ELR (cell line): ENCODE results near the gene PARD3B.

Source experiments
- DNase-seq: peaks from one replicate; pipeline ENCODE4 v3.0.0-alpha.2; 2015; ENCODE audit warnings: low read depth

The PARD3B gene

DNA sequence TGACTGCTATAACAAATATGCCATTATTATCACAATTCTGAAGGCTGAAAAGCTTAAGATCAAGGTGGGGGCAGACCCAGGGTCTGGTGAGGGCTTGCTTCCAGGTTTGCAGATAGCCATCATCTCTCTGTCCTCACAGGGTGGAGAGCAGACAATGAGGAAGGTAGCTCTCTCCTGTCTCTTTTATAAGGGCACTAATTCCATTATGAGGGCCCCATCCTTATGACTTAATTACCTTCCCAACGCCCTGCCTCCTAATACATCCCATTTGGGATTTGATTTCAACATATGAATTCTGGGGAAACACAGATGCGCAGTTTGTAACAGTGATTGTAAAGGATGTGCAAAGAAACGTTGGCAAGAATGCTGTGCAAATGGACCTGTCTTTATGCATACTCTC is 44.8 kb downstream of the PARD3B start:
- DNase-seq: no peak

DNA sequence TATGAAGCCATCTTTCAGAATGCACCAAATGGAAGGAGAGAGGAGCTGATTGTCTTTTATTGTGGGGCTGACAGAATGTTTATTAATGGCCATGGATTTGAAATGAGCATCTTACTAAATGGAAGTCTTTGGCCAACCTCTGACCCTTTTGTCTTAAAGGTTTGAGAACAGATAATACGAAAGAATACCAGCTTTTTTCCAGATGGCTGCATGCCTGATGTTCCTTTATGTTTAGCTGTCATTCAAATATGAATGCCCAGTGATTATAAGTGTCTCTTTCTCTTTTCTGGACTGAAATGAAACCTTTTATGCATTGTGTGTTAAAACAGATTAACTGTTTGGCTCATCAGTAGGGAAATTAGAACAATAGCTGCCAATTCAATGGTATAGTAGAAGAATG is 46.0 kb downstream of the PARD3B start:
- no peak for DNase-seq

DNA sequence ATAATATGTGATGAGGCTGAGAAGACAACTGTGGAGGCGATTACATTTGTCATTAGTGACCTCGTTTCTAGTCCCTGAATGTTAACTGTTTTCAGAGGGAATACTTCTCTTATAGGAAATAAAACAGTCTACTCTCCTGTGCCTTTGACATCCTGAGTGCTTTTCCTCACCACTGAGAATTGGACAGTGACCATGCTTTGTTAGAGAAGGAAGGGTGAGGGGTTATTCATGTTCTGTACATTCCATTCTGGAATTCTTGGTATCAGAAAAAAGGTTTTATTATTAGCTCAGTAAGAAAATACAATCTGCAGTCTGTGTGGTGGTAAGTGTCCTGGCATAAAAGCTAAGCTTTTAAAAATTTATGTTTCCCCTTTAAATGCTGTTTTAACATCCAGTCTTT is 58.8 kb downstream of the PARD3B start:
- DNase-seq: no peak

DNA sequence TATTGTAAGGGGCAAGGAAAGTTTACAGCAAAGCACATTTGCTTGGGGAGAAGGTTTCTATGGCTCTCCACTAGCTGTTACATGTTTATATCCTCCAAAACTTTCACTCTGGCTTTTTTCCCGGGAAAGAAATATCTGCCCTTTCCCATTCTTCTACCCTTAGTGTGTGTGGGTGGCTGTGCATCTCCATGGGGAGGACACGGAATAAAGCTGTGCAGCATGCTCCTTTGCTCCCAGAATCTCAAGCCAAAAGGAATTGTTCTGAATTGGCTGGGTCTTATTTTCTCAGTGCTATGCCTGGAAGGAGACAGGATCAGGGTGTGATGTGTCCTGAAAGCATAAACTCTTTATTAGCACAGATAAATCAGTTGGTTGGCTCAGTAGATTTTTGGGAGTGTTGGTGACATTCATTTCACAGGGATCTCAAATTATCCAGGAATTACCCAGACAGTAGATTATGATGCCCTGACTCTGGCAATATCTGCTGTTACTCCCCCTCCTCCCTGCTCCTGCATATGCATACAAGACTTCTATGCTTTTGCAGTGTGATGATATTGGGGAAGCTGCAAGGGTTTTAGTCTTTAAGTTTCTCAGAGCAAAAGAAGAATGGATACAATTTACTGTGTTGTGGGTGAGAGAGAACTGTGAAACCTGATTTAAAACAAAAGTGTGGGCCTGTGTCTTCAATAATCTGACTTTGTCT is 63.1 kb downstream of the PARD3B start:
- DNase-seq: no peak

DNA sequence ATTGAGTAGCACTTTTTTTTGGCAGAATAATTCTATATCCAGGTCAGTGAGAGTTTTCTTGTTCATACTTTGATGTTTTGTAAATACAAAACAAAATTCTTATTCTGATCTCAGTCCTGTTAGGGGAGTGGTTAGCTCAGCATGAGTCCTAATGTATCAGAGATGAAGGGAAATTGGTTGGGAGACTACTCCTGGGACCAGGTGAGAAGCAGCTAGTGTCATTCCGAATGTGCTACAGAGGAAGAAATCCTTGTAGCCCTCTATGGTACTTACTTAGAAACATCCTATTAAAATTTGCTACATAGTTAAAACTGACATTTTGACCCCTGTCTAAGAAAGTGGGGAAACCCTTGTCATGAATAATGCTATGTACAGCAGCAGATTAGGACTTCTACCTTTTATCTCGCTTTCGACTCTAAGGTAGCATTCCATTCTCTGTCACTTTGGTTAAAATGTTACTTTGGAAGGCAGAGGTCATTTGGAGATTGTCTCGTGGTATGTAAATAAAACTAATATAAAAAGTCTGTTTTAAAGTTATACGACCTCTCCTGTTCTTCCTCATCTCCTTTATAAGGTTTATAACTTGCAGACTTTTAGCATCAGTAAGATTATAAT is 65.8 kb downstream of the PARD3B start:
- no peak for DNase-seq

DNA sequence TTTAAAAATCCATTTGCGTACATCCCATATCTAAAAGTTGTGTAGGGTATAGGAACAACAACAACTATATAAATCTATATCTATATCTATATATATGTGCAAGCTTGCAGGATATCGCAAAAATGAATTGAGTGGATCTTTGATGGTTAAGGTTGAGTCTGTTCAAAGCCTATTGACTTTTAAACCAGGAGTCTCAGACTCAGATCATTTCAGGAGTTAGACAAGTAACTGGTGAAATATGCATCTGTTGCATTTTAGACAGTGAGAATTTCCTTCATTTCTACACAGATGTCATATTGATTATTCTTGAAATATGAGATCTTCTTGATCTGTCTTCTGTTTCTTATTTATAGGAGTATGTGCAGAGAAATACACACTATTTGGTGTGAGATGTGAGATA is 66.5 kb downstream of the PARD3B start:
- no peak for DNase-seq

DNA sequence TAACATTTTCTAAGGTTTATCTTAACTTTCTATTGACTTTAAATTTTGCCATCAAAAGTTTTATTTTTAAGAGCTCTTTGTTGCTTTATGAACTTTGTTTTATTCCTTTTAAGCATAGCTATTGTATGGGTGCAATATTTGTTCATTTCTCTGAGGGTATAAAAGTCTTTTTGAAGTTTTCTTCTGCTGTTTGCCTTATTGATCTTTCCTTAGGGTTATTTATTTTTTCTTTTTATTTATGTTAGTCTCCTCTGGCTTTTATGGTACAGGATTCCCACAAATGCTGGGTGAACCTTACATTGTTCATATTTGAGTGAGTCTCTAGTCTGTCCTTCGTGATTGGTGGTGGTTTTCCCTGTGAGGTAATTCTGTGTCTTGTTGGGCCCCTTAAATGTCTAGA is 68.4 kb downstream of the PARD3B start:
- no peak for DNase-seq

DNA sequence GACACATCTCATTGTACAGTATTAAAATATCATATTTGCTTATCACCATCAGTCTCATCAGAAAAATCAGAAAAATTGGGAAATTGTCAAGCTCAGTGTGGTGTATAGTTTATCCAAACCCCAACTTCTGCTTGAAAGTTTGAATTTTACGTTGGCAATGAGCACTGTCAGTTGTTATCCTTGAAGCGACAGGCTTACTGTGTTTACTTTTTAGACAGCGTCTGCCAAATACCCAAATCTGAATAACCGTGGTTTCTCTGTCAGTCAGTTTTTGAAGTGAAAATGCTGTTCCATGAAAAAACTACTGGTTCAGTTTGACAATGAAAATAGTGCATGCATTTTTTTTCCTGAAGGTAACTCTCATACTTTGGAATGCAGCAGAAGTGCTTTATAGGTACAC is 70.2 kb downstream of the PARD3B start:
- DNase-seq: no peak

GRCh38 chr2:204625135-204625534 is 79.9 kb downstream of the PARD3B start:
- DNase-seq: peak; percentile 14

DNA sequence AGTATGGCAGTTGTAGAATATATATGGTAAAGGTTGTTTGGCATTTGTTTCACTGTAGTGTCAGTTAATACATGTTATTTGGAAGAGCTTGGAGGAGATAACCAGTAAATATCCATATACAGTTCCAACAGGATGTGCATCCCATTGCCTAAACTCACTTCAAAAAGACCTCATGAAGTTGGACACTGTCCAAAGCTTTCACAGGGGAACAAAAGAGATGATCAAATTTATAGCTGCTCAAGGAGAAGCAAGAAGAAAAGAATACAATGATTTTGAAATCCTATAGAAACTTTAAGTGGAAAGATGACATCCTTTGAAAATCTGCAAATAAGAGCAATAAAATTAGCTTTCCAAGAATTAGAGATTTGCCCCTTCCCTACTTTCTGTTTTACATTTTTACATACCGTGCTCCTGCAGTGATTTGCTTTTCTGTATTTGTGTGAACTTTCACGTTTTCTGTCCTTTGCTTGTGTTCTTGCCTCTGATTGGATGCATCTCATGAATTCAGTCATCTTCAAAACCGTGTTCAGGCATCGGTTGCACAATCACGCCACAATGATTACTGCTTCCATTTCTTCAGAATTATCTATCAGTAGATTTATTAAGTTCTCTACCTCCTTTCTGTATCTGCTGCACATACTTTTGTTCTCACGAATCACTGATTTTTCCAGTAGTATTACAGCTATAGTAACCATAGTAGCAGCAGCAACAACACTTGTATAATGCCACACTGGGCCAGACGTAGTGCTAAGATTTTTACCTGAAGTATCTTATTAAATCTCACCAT is 83.8 kb downstream of the PARD3B start:
- no peak for DNase-seq

GRCh38 chr2:204632410-204632809 is 87.1 kb downstream of the PARD3B start:
- no peak for DNase-seq

- no peak for DNase-seq
These were observed 89.3 kb downstream of the PARD3B start for GRCh38 chr2:204634564-204634963.

DNA sequence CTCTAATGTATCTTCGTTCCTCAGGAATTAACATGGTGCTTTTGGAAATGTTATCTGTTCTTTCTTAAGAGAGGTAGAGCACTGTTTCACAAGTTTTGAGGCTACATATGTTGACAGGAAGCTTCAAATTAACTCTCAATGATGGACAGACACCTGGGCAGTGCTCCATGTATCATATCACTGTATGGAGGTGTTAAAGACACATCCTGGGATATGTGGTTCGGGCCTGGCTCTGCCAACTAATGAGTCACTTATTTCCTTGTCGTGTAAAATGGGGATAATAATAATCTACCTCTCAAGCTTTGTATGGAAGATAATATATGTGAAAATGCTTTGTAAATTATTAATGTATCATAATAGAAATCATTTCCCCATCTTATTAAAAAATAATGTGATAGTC is 90.2 kb downstream of the PARD3B start:
- DNase-seq: no peak

DNA sequence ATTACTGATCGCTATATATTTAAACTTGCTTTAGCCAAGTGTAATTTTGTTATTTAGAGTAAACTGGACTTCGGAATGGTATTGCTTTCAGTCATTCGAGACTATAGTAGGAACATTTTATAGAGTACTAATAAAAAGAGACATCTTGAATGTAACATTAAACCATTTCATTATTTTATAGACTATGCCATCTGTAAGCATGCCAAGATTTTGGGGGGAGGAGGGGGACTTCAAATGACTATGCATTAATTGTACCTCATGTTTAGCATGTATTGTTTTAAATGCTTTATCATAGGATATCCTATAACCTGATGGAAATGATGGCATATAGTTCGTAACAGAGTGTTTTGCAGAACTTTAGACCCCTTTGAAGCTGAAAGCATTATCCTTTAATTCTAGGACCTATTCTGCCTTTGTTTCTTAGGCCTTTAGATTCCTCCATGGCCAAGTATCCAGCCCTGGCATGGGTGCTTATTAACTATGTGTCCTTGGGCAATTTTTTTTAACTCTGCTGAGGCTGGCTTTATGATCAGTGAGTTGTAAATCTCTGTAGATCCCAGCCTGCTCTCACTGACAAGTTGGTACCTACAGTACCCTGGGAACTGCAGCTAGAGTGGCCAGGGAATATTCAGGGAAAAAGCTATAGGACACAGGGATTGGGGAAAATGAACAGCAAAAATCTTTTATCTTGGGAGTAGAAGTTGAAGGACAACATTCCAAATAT is 93.4 kb downstream of the PARD3B start:
- no peak for DNase-seq

- no peak for DNase-seq
These were observed 98.1 kb downstream of the PARD3B start for GRCh38 chr2:204643326-204643725.

GRCh38 chr2:204645018-204645773 is 99.9 kb downstream of the PARD3B start:
- DNase-seq: peak; percentile 72

GRCh38 chr2:204647626-204648025 is 102.4 kb downstream of the PARD3B start:
- DNase-seq: no peak

- DNase-seq: no peak
These were observed 105.3 kb downstream of the PARD3B start for GRCh38 chr2:204650611-204651010.

DNA sequence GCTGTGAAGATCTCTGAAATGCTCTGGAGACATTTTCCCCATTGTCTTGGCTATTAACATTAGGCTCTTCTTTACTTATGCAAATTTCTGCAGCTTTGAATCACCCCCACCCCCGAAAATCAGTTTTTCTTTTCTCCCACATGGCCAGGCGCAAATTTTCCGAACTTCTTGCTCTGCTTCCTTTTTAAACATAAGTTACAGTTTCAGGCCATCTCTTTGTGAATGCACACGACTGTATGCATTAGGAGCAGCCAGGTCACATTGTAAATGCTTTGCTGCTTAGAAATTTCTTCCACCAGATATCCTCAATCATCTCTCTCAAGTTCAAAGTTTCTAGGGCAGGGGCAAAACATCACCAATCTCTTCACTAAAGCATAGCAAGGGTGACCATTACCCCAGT is 106.8 kb downstream of the PARD3B start:
- no peak for DNase-seq

DNA sequence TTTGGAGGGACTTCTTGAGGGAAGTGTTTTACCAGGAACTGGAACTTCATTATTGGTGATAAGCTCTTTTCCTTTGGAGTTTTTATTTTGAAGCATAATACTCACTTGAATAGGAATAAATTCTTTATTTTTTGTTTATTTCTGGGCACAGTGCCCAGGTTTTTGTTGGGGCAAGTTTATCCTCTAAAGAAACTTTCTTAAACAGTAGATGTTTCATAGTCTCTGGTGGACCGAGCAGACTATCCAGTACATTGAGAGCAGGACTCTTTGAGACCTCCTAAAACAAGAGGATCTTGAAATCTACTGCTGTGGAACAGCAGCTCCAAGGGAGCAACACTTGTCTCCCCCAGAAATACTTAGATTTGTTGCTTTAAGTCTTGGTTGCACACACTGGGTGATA is 109.4 kb downstream of the PARD3B start:
- DNase-seq: no peak

DNA sequence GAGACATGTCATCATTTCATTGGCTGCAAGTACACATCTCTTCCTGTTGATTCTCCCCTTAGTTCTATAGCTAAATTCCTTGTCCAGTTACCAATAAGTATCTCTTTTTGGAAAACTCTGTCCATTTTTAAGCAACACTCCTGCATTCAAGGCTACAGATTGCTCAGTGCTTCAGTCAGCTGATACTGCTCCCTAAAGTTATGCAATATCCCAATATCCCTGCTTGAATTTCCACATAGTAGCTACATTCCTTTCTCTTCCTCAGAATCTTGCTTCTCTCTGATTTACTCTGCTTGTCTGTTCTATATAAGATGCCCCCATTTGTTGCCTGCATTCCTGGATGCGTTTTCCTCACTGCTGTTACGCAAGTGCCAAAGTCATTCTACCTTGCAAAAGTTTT is 109.8 kb downstream of the PARD3B start:
- no peak for DNase-seq

DNA sequence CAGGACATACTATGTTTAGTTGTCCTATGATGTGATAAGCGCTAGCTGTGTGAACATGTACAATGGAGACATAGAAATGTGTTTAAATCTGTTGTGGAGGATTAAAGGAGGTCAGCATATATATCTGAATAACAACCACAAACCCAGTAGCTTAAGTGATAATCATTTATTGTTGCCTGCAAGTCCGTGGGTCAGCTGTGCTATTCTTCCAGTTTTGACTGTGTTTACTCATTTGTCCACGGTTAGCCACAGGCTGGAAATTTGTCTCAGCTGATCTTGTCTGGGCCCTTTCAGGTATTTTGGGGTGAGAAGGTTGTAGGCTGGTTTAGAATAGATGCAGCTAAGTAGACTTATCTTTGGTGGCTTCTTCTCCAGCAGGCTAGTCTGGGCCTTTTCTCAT is 110.4 kb downstream of the PARD3B start:
- DNase-seq: no peak
